Activated naive CD8-positive, alpha-beta T cell treated with anti-CD3 and anti-CD28 coated beads for 36 hours (primary cell): Measurements from ENCODE around the gene ZPBP2. TPM values are rescaled to one million over a fixed set of nuclear protein-coding genes. Genes with fewer than 3 reads are reported as not detected.

Experiments
- DNase-seq: peaks from one replicate; pipeline ENCODE4 v3.0.0; 2021
- H3K27ac Mint-ChIP-seq: one replicate; pipeline ENCODE4 v1.8.0; 2022; ENCODE audit warnings: mild to moderate bottlenecking, moderate library complexity, mixed read lengths
- H3K27me3 Mint-ChIP-seq: one replicate; pipeline ENCODE4 v1.8.0; 2022; ENCODE audit warnings: mild to moderate bottlenecking, mixed read lengths
- H3K36me3 Mint-ChIP-seq: one replicate; pipeline ENCODE4 v1.8.0; 2021; ENCODE audit warnings: mild to moderate bottlenecking, mixed read lengths
- H3K4me1 Mint-ChIP-seq: one replicate; pipeline ENCODE4 v1.8.0; 2021; ENCODE audit warnings: mixed read lengths
- H3K4me3 Mint-ChIP-seq: one replicate; pipeline ENCODE4 v1.8.0; 2022; ENCODE audit warnings: mild to moderate bottlenecking, moderate library complexity, mixed read lengths
- H3K9me3 Mint-ChIP-seq: one replicate; pipeline ENCODE4 v1.8.0; 2022; ENCODE audit warnings: mixed read lengths
- total RNA-seq, 2 experiments: library from RNA; stranded (reverse); gene quantifications; one replicate each; pipeline ENCODE4 v1.2.3, GENCODE V29; 2021

Gene ZPBP2
- total RNA-seq, 2 experiments from 2014 or later, result not detected

DNA sequence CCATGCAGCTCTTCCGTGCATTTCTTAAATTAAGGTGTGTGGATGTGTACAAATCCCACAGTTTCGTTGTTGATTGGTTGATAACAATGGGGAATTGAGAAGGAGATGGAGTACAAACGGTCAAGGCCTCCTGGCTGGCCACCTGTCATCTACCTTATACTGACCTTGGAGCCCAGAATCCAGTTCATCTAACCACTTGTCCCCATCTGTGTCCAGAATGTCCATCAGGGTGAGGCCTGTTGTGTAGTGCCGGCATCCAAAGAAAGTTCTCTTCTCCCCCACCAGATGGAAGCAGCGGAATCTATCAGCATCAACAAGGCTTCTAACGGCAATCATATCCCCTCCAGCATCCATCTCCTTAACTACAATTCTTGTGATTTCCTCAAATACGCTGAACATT, 48.9 kb downstream of the ZPBP2 start:
- Mint-ChIP-seq H3K4me3 (no peak overlapping the region), H3K27me3 (no peaks in the 10 kb centered on the region), H3K27ac (peak overlapping the region; percentile 5), H3K36me3 (peaks cover 45% of the 10 kb centered on the region), H3K4me1 (peaks cover 46% of the 10 kb centered on the region), H3K9me3 (no peaks in the 10 kb centered on the region)
- no peak for DNase-seq

DNA sequence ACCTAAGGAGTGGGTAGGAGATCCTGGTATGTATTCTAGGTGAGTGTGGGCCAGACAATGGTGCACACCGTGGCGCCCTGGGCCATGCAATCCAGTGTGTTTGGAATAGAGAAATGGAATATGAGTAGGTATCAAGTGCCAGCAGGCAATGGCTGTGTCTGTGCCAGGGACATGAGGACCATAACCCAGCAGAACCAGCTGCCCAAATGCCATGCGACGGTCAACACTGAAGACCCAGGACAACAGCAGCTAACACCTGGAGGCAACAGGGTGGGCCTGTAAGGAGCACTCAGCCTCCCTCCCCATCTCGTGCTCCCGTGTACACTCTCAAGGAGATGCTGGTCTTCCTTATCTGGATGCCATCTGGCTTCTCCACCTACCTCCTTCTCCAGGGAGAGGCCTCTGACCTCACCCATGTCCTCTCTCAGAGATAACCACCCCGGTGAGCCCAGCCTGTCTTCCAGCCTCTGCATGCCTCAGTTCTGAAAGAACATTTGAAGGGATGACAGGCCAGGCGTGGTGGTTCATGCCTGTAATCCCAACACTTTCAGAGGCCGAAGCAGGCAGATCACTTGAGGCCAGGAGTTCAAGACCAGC, 51.2 kb downstream of the ZPBP2 start:
- peaks cover 60% of the 10 kb centered on the region for H3K36me3 Mint-ChIP-seq
- DNase-seq, result no peak
- H3K4me3 Mint-ChIP-seq, result no peak overlapping the region
- H3K9me3 Mint-ChIP-seq, result no peaks in the 10 kb centered on the region
- H3K27ac Mint-ChIP-seq, result peak overlapping the region; percentile 51
- no peaks in the 10 kb centered on the region for H3K27me3 Mint-ChIP-seq
- H3K4me1 Mint-ChIP-seq, result peaks cover 64% of the 10 kb centered on the region

DNA sequence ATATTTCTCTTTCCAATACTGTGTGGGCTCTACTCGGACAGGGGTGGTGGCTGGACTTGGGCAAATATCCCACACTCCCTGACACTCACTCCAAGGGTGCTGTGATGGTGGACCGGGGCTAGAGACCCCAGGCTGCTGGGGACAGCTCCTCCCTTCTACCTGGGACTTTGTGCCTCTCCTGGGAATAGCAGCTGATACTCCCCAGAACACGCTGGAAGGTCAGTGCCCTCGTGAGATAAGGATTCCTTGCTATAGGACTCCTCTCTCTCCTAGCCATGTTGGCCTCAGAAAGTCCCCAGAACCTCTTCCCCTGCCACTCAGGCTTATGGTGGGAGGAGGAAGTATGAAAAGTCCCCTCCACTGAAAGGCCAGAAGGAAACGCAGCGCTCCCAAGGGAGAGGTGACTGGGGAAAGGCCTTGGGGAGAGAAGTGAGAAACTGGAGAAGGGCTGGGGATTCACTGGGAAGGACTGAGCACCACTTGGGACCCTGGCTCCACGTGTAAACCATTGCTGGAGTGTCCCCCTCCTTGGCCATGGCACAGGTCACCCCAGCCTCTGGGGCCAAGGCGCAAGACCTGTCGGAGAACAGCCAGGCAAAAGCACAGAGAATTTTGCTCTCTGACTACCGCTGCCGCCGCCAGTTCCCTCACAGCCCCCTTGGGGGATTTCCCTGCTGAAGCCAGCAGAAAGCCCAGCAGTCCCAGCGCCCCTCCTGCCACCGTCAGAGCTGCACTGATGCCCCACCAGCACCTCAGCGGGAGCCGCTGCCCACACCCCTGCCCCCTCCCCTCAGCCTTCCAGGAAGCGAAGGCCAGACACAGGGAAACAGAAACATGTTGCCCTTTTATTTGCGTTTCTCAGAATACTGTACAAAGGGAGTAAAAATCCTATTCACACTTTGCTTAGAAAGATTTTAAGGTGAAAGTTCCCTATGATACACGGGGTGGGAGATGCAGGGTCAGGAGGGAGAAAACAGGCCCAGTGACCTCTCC, 52.5 kb downstream of the ZPBP2 start:
- Mint-ChIP-seq H3K27ac (peak overlapping the region; percentile 96), H3K27me3 (no peaks in the 10 kb centered on the region), H3K4me1 (peaks cover 77% of the 10 kb centered on the region), H3K4me3 (peak overlapping the region; percentile 67), H3K9me3 (no peaks in the 10 kb centered on the region), H3K36me3 (peaks cover 71% of the 10 kb centered on the region)
- DNase-seq, result peak; percentile 83

DNA sequence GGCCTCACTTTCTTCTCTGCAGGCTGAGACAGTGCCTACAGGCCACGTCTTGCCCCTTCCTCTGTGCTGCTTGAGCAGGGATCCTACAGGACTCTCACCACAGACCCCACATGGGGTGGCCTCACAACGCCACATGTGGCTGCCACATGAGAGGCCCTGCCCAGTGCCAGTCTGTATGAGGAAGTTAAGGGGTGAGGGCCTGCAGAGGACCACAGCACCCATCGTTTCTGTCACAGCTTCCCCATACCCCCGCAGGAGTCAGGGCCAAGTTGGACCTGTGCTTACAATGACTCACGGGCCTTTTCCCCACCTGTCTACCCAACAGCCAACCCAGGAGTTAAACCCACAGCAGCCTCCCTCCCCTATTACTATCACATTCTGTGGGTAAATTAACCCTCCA, 53.3 kb downstream of the ZPBP2 start:
- Mint-ChIP-seq H3K27ac (peak overlapping the region; percentile 96), H3K4me1 (peaks cover 81% of the 10 kb centered on the region), H3K4me3 (peak overlapping the region; percentile 67), H3K27me3 (no peaks in the 10 kb centered on the region), H3K9me3 (no peaks in the 10 kb centered on the region), H3K36me3 (peaks cover 70% of the 10 kb centered on the region)
- peak; percentile 60 for DNase-seq

DNA sequence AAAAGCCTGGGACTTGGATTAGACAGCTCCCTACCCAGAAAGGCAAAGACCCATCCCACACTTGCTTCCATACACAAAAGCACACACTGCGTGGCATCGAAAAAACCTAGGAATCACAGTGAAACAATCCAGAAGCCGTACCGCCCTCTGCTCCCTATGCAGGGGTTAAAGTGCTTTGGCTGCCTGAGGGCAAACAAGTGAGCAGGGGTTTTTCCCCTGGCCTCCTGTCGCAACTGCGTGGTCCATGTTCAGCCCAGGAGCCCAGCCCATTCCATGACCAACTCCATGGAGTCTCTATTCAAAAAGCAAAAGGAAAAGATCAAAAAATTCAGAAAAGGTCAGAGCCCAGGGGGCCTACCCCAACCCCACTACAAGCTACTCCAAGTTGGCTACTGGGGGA, 54.0 kb downstream of the ZPBP2 start:
- Mint-ChIP-seq H3K27me3 (no peaks in the 10 kb centered on the region), H3K4me1 (peaks cover 79% of the 10 kb centered on the region), H3K36me3 (peaks cover 63% of the 10 kb centered on the region), H3K9me3 (no peaks in the 10 kb centered on the region), H3K4me3 (peak overlapping the region; percentile 67), H3K27ac (peak overlapping the region; percentile 96)
- no peak for DNase-seq

DNA sequence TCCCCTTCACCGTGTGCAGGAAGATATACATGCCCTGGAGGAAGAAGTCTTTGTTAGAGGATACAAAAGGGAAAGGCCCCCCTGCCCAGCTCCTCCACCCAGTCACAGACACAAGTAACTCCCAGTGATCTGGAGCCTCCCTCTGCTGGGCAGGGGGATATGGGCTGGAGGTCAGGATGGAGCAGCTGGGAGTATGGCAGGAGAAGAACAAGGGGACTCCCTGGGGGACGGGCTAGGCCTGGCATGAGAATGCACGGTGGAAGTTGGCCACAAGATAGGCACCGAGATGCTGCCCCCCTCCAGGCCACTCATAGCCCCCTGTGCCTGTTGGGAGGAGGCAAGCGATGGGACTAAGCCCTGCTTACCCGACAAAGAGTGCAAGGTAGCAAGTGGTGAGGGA, 55.2 kb downstream of the ZPBP2 start:
- Mint-ChIP-seq H3K4me3 (peak overlapping the region; percentile 37), H3K36me3 (peaks cover 57% of the 10 kb centered on the region), H3K9me3 (no peaks in the 10 kb centered on the region), H3K27ac (peak overlapping the region; percentile 96), H3K4me1 (peaks cover 82% of the 10 kb centered on the region), H3K27me3 (no peaks in the 10 kb centered on the region)
- DNase-seq, result no peak

DNA sequence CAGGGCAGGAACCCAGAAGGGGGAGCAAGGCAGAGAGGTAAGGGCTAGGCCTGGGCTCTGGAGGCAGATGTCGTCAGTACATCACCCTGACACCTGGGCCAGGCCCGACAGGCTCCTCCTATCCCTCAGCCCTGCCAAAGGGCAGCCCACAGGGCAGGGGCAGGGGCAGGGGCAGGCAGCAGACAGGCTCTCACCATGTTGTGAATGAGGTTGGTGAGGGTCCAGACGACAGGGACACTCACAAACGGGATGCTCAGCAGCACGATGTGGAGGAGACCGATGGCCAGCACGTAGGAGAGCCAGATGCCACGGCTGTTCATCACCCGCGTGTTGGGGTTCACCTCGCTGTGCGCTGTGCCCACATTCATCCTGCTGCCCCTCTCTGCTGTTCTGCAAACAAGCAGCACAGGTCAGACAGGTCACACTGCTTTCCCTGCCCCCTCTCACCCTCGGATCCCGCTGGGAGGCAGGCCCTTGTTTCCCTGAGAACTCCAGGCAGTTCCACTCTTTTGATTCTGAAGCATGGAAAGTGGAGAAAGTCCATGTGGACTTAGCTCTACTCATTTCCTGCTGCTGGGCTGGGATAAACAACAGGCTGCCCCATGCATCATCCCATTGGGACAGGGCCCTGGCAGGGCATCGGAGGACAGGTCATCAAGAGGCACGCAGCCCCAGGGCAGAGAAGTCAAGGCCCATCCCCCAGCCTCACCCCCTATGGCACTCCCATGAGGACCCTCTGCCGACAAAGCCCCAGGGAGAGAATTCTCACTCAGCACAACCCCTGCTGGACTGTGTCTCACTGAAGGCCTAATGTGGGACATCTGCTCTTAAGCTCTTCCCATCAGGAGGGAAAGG, 56.1 kb downstream of the ZPBP2 start:
- no peak for DNase-seq
- Mint-ChIP-seq H3K4me3 (peak overlapping the region; percentile 96), H3K4me1 (peaks cover 82% of the 10 kb centered on the region), H3K27ac (peak overlapping the region; percentile 96), H3K27me3 (no peaks in the 10 kb centered on the region), H3K36me3 (peaks cover 50% of the 10 kb centered on the region), H3K9me3 (no peaks in the 10 kb centered on the region)

DNA sequence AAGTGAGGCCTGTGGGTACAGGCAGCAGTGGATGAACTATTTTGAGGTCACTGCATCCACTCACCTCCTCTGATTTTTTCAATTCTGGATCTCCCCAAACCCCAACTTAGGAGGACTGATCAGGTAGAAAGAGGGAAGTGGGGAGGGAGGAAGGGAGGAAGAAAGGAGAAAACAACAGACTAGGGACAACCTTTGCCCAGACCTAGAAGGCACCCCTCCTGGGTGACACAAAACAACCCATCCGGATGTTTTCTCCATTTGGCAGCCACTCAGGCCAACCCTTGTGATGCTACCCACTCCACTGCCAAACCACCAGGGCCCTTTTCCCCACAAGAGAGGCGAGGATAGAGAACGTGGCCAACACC, 56.7 kb downstream of the ZPBP2 start:
- peaks cover 82% of the 10 kb centered on the region for H3K4me1 Mint-ChIP-seq
- H3K9me3 Mint-ChIP-seq, result no peaks in the 10 kb centered on the region
- no peak for DNase-seq
- peaks cover 45% of the 10 kb centered on the region for H3K36me3 Mint-ChIP-seq
- H3K27me3 Mint-ChIP-seq, result no peaks in the 10 kb centered on the region
- peak overlapping the region; percentile 96 for H3K27ac Mint-ChIP-seq
- peak overlapping the region; percentile 96 for H3K4me3 Mint-ChIP-seq

DNA sequence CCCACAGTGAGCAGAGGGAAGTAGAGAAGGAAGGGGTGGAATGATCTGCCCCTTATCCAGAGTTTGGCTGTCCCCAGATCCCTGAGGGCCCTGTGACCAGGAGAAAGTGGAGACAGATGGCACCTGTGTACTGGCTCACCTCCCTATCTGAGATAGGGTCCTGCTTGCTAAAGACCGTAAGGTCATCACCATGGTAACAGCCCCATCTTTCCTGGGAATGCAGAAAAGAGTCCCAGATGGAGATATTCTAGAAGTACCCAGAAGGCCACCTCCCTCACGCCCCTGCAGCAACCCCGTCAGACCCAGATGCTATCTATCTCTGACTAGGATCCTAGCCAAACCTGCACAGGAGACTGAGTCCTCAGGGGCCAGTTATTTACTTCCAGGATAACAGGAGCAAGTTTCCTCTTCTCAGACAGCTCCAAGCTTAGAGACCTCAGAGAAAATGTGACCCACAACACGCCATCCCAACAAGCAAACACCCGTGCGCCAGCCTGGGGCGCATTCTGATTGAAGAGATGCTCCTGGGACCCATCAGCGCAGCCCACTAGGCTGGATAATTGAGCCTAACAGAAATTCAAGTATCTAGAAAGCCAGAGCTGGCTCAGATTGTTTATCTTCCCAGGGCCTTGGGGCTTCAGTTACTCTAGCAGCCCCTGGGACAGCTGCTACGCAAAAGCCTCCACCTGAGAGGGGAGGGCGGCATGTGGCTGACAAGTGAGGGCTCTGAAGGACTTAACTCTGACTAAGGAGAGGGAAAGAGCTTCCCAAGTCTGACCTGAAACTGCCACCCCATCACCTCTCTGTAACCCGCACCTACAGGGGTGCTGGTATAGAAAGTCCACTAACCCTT, 57.5 kb downstream of the ZPBP2 start:
- Mint-ChIP-seq H3K27me3 (no peaks in the 10 kb centered on the region), H3K27ac (peak overlapping the region; percentile 96), H3K4me3 (peak overlapping the region; percentile 96), H3K9me3 (no peaks in the 10 kb centered on the region), H3K4me1 (peaks cover 75% of the 10 kb centered on the region), H3K36me3 (peaks cover 40% of the 10 kb centered on the region)
- DNase-seq, result no peak

DNA sequence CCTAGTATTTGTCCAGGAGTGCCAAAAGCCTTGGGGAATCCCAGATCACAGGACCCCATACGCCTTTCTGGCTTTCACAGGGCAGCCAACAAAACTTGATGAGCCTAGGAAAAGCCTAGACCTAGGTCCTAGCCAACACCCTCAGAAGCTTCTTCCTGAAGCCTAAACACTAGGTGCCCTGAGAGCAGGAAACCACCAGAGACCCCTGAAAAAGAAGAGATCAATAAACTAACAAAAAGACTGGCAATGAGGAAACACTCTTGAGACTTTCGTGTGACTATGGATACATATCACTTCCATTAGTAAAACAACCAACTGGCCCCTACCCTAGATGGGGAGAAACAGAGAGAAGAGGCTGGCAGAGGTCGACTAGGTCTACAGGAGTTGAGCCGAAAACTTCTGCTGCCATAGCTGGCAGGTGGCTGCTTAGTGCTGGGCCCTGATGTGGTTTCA, 58.2 kb downstream of the ZPBP2 start:
- H3K36me3 Mint-ChIP-seq, result peaks cover 35% of the 10 kb centered on the region
- DNase-seq, result no peak

DNA sequence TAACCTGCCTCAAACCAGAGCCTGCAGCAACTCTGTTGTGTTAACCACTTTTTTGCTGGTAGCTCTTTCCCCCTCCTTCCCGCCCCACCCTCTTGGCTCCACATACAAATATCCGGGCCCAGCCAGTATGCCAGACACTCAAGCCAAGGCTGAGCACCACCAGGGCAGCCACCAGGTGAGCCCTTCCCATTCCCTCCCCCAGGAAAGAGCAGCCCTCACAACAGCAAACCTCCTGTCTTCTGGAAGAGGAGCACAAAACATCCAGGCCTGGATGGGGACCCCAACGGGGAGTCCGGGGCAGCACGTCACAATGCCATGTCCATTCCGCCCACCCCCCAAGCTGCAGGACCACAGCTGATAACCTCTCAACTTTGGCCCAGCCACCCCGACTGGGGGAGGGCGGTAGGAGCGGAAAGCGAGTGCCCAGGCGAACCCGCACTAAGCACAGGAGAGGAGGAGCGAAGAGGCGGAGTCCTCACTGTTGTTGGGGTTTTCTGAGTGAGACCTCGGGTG, 58.6 kb downstream of the ZPBP2 start:
- peak overlapping the region; percentile 96 for H3K27ac Mint-ChIP-seq
- peaks cover 63% of the 10 kb centered on the region for H3K4me1 Mint-ChIP-seq
- peak; percentile 67 for DNase-seq
- H3K4me3 Mint-ChIP-seq, result peak overlapping the region; percentile 96
- H3K27me3 Mint-ChIP-seq, result no peaks in the 10 kb centered on the region
- peaks cover 31% of the 10 kb centered on the region for H3K36me3 Mint-ChIP-seq
- H3K9me3 Mint-ChIP-seq, result no peaks in the 10 kb centered on the region

More for the DNA sequence above, 58.2 kb downstream of the ZPBP2 start:
- Mint-ChIP-seq H3K4me3 (peak overlapping the region; percentile 96), H3K4me1 (peaks cover 68% of the 10 kb centered on the region), H3K27me3 (no peaks in the 10 kb centered on the region), H3K27ac (peak overlapping the region; percentile 96), H3K9me3 (no peaks in the 10 kb centered on the region)
